Adrenal gland (tissue), 5 donors: ENCODE measurements around the gene IQGAP3.

Source experiments
- POLR2A ChIP-seq, 2 donors: fragments of 450-650 bp; IDR thresholded peaks; one replicate each; pipeline ENCODE4 v1.6.1; 2017; ENCODE audit warnings: antibody characterized with exemption in 2 of 2, mild to moderate bottlenecking in 2 of 2, moderate library complexity in 1 of 2
- TF ChIP-seq, protein P1 (sequence below), 6 experiments: fragments of 450-650 bp in 4 of 6; fragments of 200-600 bp in 2 of 6; sonication (generic) in 1 of 6; IDR thresholded peaks; 1 replicate in 5 of 6; 2 replicates in 1 of 6; pipeline versions ENCODE4 v1.5.1 to v1.8.0; 2016 to 2021; ENCODE audit warnings: antibody characterized with exemption in 6 of 6, mild to moderate bottlenecking in 2 of 6, moderate library complexity in 1 of 6
- donor health status: DM: no; HTN: no; CAD: no.

- no peak for TF ChIP-seq POLR2A (IDR thresholded peaks at IDR 0.05)
- TF ChIP-seq, protein P1, sequence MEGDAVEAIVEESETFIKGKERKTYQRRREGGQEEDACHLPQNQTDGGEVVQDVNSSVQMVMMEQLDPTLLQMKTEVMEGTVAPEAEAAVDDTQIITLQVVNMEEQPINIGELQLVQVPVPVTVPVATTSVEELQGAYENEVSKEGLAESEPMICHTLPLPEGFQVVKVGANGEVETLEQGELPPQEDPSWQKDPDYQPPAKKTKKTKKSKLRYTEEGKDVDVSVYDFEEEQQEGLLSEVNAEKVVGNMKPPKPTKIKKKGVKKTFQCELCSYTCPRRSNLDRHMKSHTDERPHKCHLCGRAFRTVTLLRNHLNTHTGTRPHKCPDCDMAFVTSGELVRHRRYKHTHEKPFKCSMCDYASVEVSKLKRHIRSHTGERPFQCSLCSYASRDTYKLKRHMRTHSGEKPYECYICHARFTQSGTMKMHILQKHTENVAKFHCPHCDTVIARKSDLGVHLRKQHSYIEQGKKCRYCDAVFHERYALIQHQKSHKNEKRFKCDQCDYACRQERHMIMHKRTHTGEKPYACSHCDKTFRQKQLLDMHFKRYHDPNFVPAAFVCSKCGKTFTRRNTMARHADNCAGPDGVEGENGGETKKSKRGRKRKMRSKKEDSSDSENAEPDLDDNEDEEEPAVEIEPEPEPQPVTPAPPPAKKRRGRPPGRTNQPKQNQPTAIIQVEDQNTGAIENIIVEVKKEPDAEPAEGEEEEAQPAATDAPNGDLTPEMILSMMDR (IDR thresholded peaks at IDR 0.05), result no peak
Observed at GRCh38 chr1:156589546-156589945, 17.2 kb upstream of the IQGAP3 start.
